Fibroblast of skin of left biceps (primary cell): ENCODE data around the gene THNSL1.
"Not testable (repeated sequence)": the region's sequence is repeated elsewhere in the genome, so short reads cannot be mapped to it uniquely, and the experiment has no call there.

Experiments
- DNase-seq, 2 experiments: peaks; one replicate each; pipeline ENCODE4 v3.0.0-alpha.2; 2013; ENCODE audit warnings: low read depth in 2 of 2

Gene THNSL1

GRCh38 chr10:25016376-25017153, at the start of gene THNSL1:
Gene THNSL1 (plus strand): TSS chr10:25016612. CDS start chr10:25023224, 6,612 bp downstream.
- DNase-seq, result peak; percentile 96 to 97

DNA sequence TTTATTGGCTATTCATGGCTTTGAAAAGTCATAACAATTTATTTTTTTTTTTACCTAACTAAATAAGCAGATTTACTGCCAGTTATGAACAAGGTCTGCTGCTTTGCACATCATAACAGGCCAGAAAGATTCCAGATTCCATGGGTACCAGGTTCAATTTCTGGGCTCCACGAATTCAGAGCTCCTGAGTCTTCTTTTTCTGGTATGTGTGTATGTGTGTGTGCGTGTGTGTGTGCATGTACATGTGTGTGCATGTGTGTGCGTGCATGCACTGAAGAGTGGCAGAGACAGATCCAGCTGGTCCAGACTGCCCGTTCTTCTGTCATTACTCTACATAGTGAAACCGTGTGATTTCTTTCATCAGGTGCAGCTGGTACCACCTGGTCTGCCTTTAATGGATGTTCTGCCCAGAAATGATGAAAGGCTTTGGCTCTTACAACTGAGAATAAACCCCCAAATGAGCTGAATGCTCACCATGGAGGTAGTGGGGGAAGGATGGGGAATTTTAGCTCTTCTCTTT, 49.4 kb upstream of the THNSL1 start:
- DNase-seq, result no peak

- DNase-seq, result no peak
Observed at GRCh38 chr10:24968349-24968748, 48.1 kb upstream of the THNSL1 start.

- not testable (repeated sequence) for DNase-seq
Observed at GRCh38 chr10:24968951-24969350, 47.5 kb upstream of the THNSL1 start.

GRCh38 chr10:24969841-24970281, 46.6 kb upstream of the THNSL1 start:
- DNase-seq, result peak; percentile 45 to 47

- no peak for DNase-seq
Observed at GRCh38 chr10:24971374-24971773, 45.0 kb upstream of the THNSL1 start.

- DNase-seq, result no peak
Observed at GRCh38 chr10:24973163-24973562, 43.2 kb upstream of the THNSL1 start.

- peak; percentile 42 to 46 for DNase-seq
Observed at GRCh38 chr10:24974976-24975375, 41.4 kb upstream of the THNSL1 start.

DNA sequence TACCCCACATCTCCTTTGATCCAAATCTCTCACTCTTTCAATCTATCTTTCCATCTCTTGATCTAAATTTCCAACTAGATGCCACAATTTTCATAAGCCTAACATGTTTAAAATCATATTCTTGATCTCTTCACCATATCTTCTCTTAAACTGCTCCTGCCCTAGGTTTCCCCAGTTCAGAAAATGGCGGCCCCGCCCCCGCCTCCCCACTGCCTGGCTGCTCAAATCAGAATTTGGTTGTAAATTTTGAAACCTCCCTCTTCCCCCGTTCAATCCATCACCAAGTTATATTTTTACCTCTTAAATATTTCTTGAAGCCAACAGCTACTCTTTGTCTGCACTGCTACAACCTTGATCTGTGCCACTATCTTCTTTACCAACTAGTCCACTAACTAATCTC, 36.7 kb upstream of the THNSL1 start:
- no peak for DNase-seq

GRCh38 chr10:24981161-24981710, 35.2 kb upstream of the THNSL1 start:
- DNase-seq, result no peak

GRCh38 chr10:24982319-24983112, 33.9 kb upstream of the THNSL1 start:
- no peak for DNase-seq

DNA sequence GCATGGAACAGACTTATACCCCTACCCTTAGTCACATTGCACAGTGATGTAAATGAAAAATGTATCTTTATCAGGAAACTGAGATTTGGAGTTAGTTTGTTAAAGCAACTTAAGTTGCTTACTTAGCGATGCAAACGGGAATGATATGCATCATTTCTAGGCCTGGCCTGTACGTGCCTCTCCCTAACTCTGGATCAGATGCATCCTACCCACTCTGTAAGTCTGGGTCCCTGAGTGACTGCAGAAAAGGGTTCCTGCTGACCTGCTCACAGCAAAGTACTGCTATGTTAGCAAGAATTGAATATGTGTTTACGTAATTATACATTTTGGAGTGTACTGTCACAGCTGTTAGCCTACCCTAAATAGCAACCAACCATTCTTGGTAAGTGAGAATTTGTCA, 33.3 kb upstream of the THNSL1 start:
- DNase-seq, result no peak

- DNase-seq, result no peak
Observed at GRCh38 chr10:24983946-24984345, 32.5 kb upstream of the THNSL1 start.

DNA sequence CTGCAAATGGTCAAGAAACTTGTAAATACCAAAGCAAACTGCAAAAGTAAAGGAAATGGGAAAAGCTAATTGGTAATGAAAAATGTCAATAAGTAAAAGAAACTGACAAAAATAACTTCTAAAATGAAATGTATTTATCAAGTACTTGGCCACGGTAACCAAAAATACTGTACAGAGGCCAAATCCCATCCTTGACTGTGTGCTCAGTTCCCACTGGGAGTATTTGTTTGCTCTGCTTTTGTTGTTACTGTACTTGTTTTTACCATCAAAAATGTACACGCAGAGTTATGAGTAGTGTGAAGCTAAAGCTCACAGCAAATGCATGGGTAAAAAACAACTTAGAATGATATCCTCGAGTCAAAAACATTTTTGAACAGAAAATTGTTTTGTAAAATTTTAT, 31.5 kb upstream of the THNSL1 start:
- DNase-seq, result no peak

GRCh38 chr10:24988831-24989640, 27.4 kb upstream of the THNSL1 start:
- DNase-seq, result no peak

DNA sequence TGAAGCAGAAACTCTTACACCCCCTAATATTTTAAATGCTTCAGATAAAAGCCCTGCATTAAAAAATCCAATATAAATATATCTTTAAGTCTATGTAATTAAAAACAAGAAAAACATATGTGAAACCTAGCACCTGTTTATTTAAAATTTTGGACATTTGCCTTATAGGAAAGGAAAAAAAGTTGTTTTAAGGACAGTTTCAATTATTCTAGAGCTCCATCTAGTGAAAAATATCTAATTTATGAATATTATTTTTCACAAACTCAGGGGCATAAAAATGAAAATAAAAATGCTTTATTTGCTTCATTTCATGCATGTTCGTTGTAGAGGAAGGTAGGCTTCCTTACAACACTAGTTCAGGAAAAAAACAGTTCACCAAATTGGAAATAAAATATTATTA, 26.5 kb upstream of the THNSL1 start:
- DNase-seq, result no peak

DNA sequence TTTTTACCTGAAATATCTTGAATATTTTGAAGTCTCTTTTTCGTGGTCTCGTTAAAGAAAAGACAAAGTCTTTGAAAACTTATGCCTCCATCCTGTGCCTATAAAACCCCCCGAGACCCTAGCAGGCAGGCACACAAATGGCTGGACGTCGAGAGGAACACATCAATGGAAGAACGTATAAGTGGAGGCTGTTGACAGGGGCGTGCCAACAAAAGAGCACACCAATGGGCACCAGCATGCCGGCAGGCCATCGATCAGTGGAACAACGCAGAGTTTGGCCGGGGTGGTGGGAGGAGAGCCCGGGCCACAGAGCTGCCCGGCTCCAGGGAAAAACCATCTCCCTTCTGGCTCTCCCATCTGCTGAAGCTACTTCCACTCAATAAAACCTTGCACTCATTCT, 25.1 kb upstream of the THNSL1 start:
- DNase-seq, result no peak

GRCh38 chr10:24992512-24993133, 23.8 kb upstream of the THNSL1 start:
- no peak for DNase-seq

GRCh38 chr10:24993237-24993958, 23.0 kb upstream of the THNSL1 start:
- DNase-seq, result no peak

DNA sequence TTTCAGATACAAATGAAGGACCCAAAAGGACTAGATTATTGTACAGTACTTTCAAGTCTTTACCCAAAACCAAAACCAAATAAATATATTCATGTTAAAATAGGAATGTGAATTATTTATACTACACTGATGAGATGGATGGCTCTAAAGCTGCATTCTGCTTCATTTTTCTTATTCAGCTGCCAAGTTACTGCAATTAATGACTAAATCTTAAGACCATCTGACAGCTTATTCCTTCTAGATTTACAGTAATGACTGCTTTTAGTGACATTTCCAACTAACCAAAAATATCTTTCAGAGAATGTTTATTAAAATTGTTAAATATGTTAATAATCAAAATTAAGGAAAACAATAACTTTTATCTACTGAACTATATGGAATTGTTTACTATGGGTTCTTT, 21.3 kb upstream of the THNSL1 start:
- DNase-seq, result no peak
